OCI-LY7 (cell line): Measurements from ENCODE around the gene CAPN8.

Experiments used
- EZH2phosphoT487 ChIP-seq: fragments of 200-600 bp; sonication (generic); IDR thresholded peaks from 2 replicates; pipeline ENCODE4 v1.6.1; 2018; ENCODE audit warnings: low read depth, borderline replicate concordance, mild to moderate bottlenecking, mixed run types, antibody characterized with exemption, low read length, moderate library complexity, mixed read lengths
- TF ChIP-seq, protein P1 (sequence below): fragments of 200-600 bp; sonication (generic); conservative IDR thresholded peaks from 2 replicates; pipeline ENCODE4 v1.5.1; 2014; ENCODE audit warnings: mild to moderate bottlenecking, antibody characterized with exemption, low read length, moderate library complexity, mixed read lengths

DNA sequence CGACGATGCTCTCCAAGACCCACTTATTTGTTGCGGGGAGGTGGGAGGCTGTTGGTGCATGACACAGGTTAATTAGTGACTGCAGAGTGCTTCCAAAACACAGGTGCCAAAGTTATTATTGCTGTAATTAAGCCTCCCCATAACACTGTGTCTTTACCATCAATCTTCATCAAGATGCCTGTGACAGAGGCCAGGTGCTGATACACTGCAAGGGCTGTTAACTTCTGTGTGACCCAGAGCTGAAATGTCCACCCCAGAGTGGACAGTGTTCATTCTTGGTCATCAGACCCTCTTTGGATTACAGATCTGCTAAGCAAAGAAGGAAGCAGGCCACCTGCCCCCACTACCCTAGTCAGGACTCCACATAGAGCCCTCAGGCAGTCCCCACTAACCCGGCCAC is 55.5 kb downstream of the CAPN8 start:
- TF ChIP-seq, protein P1, sequence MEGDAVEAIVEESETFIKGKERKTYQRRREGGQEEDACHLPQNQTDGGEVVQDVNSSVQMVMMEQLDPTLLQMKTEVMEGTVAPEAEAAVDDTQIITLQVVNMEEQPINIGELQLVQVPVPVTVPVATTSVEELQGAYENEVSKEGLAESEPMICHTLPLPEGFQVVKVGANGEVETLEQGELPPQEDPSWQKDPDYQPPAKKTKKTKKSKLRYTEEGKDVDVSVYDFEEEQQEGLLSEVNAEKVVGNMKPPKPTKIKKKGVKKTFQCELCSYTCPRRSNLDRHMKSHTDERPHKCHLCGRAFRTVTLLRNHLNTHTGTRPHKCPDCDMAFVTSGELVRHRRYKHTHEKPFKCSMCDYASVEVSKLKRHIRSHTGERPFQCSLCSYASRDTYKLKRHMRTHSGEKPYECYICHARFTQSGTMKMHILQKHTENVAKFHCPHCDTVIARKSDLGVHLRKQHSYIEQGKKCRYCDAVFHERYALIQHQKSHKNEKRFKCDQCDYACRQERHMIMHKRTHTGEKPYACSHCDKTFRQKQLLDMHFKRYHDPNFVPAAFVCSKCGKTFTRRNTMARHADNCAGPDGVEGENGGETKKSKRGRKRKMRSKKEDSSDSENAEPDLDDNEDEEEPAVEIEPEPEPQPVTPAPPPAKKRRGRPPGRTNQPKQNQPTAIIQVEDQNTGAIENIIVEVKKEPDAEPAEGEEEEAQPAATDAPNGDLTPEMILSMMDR = no peak
- no peak for TF ChIP-seq EZH2phosphoT487
